ENCODE results near the gene TUBGCP6.

DNA sequence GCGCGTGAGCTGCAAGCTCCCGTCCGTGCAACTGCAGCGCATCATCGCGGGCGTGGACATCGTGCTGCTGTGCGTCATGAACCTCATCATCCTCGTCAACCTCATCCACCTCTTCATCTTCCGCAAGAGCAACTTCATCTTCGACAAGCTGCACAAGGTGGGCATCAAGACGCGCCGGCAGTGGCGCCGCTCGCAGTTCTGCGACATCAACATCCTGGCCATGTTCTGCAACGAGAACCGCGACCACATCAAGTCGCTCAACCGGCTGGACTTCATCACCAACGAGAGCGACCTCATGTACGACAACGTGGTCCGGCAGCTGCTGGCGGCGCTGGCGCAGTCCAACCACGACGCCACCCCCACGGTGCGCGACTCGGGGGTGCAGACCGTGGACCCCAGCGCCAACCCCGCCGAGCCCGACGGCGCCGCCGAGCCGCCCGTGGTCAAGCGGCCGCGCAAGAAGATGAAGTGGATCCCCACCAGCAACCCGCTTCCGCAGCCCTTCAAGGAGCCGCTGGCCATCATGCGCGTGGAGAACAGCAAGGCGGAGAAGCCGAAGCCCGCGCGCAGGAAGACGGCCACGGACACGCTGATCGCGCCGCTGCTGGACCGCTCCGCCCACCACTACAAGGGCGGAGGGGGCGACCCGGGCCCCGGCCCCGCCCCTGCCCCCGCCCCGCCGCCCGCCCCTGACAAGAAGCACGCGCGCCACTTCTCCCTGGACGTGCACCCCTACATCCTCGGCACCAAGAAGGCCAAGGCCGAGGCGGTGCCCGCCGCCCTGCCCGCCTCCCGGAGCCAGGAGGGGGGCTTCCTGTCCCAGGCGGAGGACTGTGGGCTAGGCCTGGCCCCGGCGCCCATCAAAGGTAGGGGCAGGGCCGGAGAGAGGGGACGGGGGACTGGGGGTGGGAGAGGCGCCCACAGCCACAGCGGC is 67.0 kb downstream of the TUBGCP6 start:
- no peak for TF ChIP-seq FOXP2 (optimal IDR thresholded peaks at IDR 0.05; ENCODE audit: borderline replicate concordance, extremely low read depth, extremely low read length, insufficient read depth)
- TF ChIP-seq, protein P1, sequence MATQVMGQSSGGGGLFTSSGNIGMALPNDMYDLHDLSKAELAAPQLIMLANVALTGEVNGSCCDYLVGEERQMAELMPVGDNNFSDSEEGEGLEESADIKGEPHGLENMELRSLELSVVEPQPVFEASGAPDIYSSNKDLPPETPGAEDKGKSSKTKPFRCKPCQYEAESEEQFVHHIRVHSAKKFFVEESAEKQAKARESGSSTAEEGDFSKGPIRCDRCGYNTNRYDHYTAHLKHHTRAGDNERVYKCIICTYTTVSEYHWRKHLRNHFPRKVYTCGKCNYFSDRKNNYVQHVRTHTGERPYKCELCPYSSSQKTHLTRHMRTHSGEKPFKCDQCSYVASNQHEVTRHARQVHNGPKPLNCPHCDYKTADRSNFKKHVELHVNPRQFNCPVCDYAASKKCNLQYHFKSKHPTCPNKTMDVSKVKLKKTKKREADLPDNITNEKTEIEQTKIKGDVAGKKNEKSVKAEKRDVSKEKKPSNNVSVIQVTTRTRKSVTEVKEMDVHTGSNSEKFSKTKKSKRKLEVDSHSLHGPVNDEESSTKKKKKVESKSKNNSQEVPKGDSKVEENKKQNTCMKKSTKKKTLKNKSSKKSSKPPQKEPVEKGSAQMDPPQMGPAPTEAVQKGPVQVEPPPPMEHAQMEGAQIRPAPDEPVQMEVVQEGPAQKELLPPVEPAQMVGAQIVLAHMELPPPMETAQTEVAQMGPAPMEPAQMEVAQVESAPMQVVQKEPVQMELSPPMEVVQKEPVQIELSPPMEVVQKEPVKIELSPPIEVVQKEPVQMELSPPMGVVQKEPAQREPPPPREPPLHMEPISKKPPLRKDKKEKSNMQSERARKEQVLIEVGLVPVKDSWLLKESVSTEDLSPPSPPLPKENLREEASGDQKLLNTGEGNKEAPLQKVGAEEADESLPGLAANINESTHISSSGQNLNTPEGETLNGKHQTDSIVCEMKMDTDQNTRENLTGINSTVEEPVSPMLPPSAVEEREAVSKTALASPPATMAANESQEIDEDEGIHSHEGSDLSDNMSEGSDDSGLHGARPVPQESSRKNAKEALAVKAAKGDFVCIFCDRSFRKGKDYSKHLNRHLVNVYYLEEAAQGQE (IDR thresholded peaks at IDR 0.05; ENCODE audit: insufficient read depth in 1 of 2, low read depth in 2 of 2, low read length in 2 of 2), result no peak
- no peak for TF ChIP-seq POLR2AphosphoS5 (IDR thresholded peaks at IDR 0.05; ENCODE audit: low read depth, low read length)
